GM06990 (cell line): ENCODE data around the gene ARHGAP44.
"Not testable (repeated sequence)": the region's sequence is repeated elsewhere in the genome, so short reads cannot be mapped to it uniquely, and the experiment has no call there.

ENCODE experiments used
- DNase-seq: peaks from one replicate; pipeline ENCODE4 v3.0.0-alpha.2; 2011; ENCODE audit not compliant: insufficient read length; ENCODE audit errors: extremely low read depth
- H3K27me3 ChIP-seq: replicated peaks from 2 replicates; pipeline ENCODE4 v1.6.0; 2011; ENCODE audit warnings: low read length; ENCODE audit not compliant: control insufficient read depth, insufficient read depth
- H3K36me3 ChIP-seq: 2 replicates; pipeline ENCODE4 v1.5.1; 2011; ENCODE audit warnings: low read length; ENCODE audit not compliant: control insufficient read depth, insufficient read depth
- H3K4me3 ChIP-seq: replicated peaks from 2 replicates; pipeline ENCODE4 v1.5.1; 2011; ENCODE audit warnings: low read depth, mild to moderate bottlenecking, control low read depth, low read length
- CTCF ChIP-seq: IDR thresholded peaks from 2 replicates; pipeline ENCODE4 v1.5.1; 2011; ENCODE audit warnings: low read length, control low read depth, mild to moderate bottlenecking, inconsistent platforms; ENCODE audit not compliant: insufficient read depth, poor library complexity, severe bottlenecking

Gene ARHGAP44

GRCh38 chr17:12965988-12966387, 176.7 kb downstream of the ARHGAP44 start:
- H3K4me3 ChIP-seq = no peak overlapping the region
- no peak for TF ChIP-seq CTCF
- no peaks in the 10 kb centered on the region for H3K27me3 ChIP-seq
- H3K36me3 ChIP-seq = peaks cover 1% of the 10 kb centered on the region
- no peak for DNase-seq

GRCh38 chr17:12966413-12966812, 177.1 kb downstream of the ARHGAP44 start:
- H3K36me3 ChIP-seq = peaks cover 1% of the 10 kb centered on the region
- no peak for DNase-seq
- no peak for TF ChIP-seq CTCF
- H3K4me3 ChIP-seq = no peak overlapping the region
- H3K27me3 ChIP-seq = no peaks in the 10 kb centered on the region

GRCh38 chr17:12967962-12968361, 178.7 kb downstream of the ARHGAP44 start:
- no peak overlapping the region for H3K4me3 ChIP-seq
- peaks cover 1% of the 10 kb centered on the region for H3K36me3 ChIP-seq
- no peak for TF ChIP-seq CTCF
- no peak for DNase-seq
- no peaks in the 10 kb centered on the region for H3K27me3 ChIP-seq

GRCh38 chr17:12973496-12974004, 184.3 kb downstream of the ARHGAP44 start:
- H3K27me3 ChIP-seq = no peaks in the 10 kb centered on the region
- no peak overlapping the region for H3K4me3 ChIP-seq
- no peaks in the 10 kb centered on the region for H3K36me3 ChIP-seq
- TF ChIP-seq CTCF = no peak
- no peak for DNase-seq

GRCh38 chr17:12974005-12974531, 184.8 kb downstream of the ARHGAP44 start:
- Histone ChIP-seq H3K36me3 (no peaks in the 10 kb centered on the region), H3K27me3 (no peaks in the 10 kb centered on the region), H3K4me3 (no peak overlapping the region)
- TF ChIP-seq CTCF = no peak
- no peak for DNase-seq

GRCh38 chr17:12977008-12977751, 187.9 kb downstream of the ARHGAP44 start:
- DNase-seq = no peak
- Histone ChIP-seq H3K27me3 (no peaks in the 10 kb centered on the region), H3K4me3 (no peak overlapping the region)

GRCh38 chr17:12978787-12979186, 189.5 kb downstream of the ARHGAP44 start:
- DNase-seq, H3K4me3 ChIP-seq, H3K27me3 ChIP-seq, H3K36me3 ChIP-seq: not testable (repeated sequence)

More at GRCh38 chr17:12977008-12977751, 187.9 kb downstream of the ARHGAP44 start:
- H3K36me3 ChIP-seq = peaks cover 1% of the 10 kb centered on the region; the same call in 1 of the 2 replicates
- TF ChIP-seq CTCF = no peak
